SKM-1 (cell line): ENCODE data around the gene PSMD14.
"Not testable (repeated sequence)": the region's sequence is repeated elsewhere in the genome, so short reads cannot be mapped to it uniquely, and the experiment has no call there.

Experiments used
- DNase-seq: peaks from one replicate; lab custom pipeline; 2025; ENCODE audit not compliant: unreplicated experiment; lab: John Stamatoyannopoulos, UW

The PSMD14 gene

DNA sequence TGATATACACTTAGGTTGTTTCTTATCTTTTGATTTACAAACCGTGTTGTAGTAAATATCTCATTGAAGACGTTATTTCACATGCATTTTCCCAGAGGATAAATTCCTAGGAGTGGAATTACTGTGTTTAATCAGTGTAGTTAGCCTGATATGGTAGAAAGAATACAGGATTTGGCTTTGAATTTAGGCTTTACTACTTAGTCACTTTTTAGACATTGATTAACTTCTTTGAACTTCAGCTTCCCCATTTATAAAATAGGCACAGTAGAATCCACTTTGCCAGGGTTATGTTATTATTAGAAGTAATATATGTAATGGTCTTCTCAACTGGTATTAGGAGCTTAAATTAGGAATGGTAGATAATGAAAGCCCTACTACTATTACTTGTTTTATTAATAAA lies 27.4 kb downstream of the PSMD14 start:
- no peak for DNase-seq

DNA sequence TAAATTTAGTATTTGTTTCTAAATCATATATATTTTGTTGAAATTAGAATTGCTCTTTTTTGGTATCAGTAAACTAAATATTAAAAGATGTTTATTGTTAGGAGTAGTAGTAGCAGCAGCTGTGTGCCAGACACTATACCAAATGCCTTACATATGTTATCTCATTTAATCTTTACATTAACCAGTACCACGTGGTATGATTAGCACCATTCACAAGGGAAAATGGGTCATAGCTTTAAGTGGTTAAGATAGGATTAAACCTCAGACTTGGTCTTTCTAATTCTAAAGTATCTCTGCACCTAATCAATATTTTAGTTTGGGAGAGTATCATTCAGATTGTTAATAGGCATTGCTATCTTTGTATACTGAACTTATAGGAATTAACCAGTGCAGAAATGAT lies 29.0 kb downstream of the PSMD14 start:
- no peak for DNase-seq

DNA sequence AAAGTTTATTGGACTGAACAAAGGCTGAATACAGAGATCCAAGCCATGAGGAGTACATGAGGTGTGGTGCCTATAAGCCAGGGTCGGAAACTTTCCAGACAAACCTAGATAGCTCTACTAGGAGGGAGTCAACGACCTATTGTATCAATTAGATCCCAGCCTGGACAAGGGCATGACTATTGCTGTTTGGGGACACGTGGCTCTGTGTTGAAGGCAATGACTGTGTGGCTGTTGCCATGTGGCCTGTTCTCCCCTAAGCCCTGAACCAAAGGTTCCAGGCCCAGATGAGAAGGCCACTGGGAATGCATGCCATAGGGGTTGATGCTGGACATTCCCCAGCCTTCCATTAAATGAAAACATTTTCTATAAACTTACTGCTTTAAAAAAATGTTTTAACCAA lies 31.3 kb downstream of the PSMD14 start:
- not testable (repeated sequence) for DNase-seq

DNA sequence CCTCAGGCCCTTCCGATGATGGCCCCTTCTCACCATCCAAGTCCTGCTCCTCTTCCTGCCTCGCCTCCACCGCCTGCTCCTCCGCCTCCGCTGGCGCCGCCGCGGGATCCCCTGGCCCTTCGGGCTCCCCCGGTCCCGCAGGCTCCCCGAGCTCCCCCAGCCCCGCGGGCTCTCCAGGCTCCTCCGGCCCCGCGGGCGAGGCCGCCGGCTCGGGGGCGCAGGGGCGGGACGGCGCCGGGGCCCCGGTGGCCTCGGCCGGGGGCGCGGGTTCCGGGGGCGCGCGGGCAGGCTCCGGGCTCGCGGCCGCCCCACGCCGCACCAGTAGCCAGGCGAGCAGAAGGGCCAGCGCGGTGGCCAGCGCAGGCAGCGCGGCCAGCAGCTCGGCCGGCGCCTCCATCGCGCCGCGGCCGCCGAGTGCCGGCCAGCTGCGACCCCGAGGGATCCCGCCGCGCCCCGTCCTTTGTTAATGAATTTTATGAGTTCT lies 32.7 kb downstream of the PSMD14 start:
- DNase-seq: not testable (repeated sequence)

DNA sequence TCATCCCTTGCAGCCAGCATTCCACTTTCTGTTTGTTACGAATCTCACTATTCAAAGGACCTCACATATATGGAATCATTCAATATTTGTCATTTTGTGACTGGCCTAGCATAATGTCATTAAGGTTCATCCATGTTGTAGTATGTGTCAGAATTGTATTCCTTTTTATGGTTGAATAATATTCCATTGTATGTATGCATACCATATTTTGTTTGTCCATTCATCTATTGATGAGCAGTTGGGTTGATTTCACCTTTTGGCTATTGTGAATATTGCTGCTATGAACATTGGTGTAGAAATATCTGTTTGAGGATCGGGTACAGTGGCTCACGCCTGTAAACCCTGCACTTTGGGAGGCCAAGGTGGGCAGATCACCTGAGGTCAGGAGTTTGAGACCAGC lies 35.0 kb downstream of the PSMD14 start:
- no peak for DNase-seq

DNA sequence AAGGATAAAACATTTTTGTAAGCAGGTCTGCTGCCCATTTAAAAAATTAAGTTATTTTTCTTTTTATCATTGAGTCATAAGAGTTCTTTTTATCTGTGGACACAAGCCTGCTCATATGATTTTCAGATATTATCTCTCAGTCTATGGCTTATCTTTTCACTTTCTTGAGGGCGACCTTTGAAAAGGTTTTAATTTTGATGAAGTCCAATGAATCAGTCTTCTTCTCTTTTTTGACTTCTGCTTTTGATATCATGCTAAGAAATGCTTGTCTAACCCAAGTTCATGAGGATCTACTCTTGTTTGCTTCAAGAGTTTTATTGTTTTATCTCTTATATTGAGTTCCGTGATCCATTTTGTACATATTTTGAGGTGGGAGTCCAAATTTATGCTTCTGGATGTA lies 36.5 kb downstream of the PSMD14 start:
- no peak for DNase-seq

DNA sequence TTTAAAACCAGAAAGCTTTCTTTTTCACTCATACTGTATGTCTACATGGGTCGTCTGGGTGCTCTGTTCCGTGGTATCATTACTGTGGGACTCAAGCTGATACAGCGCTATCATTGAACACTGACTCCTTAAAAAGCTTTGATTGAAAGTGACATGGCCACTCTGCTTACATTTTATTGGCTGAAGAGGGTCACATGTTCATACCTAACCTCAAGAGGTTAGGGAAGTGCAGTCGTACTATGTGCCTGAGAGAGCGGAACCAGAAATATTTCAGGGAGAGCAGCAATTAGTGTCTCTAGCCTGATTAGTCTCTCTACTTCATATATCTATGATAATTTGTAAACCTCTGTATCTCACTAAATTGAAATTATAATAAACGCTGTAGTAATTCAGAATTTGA lies 43.5 kb downstream of the PSMD14 start:
- no peak for DNase-seq

DNA sequence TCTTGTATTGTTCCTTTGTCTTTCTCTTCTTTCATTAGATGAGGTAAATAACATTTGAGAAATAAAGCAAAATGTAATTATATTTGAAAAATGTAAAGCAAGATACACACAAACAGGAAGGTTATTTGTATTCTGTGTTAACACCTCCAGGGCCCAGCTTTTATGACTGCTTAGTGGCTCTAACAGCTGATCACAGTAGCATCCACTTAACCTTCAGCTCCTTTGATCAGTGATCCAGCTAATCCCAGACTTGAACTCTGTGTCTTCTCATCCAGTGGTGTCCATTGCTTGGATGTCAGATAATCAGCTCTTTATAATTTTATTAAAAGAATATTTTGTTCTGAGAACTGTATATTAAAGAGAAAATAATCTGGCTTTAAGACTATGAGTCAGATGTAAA lies 44.5 kb downstream of the PSMD14 start:
- no peak for DNase-seq

DNA sequence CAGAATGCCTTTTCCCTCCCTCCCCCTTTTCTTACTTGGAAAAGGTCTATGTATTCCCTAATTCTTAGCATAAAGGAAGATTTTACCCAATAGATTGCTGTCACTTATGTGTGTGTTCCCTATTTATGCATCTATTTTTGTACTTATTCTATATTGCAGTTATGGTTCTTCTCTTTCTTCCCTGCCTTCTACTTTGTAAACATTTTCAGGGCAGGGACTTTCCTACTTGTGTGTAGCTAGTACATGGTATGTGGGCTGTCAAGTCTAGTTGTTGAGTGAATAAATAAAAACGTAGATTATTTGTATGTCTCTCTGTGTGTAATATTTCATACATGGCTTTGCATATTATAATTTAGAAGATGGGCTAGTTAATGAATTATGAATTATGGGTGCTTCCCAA lies 45.3 kb downstream of the PSMD14 start:
- DNase-seq: no peak

DNA sequence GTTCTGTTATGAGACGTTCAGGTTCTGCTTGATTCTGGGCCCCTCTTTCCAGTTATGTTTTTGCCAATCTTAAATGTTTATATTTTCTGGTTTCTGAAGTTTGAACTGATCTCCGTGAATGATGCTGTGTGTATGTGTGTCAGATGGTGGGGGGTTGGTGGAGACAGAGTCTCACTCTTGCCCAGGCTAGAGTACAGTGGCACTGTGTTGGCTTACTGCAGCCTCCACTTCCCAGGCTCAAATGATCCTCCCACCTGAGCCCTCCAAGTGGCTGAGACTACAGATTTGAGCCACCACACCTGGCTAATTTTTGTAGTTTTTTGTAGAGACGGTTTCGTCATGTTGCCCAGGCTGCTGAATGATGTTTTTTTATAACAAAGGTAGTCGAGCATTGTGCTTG lies 45.9 kb downstream of the PSMD14 start:
- no peak for DNase-seq

DNA sequence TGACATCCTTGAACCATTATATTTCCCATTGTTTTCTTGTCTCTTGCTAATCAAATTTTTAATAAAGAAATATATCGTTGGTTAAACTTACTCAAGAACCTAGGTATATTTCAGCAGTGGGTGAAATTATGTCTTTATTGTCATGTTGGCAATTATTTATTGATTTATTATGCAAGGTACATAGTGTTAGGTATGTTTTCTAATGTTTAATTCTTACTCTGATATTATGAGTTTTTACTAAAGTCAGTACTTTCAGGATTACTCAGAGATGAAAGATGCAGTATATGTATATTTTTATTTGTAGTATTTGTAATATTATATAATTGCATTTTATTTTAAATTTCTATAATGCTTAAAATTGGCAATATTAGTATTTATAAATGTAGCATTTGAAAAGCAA lies 46.9 kb downstream of the PSMD14 start:
- no peak for DNase-seq

DNA sequence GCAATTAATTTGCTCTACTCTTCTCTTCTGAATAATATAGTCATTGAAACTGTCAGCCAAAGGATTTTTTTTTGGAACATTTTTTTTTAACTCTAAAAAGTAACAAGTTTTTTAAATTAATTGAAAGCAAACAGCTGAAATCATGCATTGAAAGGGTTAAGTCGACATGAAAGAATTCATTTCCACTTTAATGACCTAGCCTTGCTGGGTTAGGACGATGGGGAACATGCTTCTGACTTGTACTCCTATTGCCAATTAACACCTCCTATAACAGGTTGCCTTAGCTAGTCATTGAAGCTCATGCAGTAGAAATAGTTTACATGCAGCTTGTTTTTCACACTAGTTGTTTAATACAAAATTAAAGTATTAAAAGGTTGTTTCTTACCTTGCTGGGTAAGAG lies 47.8 kb downstream of the PSMD14 start:
- DNase-seq: no peak

DNA sequence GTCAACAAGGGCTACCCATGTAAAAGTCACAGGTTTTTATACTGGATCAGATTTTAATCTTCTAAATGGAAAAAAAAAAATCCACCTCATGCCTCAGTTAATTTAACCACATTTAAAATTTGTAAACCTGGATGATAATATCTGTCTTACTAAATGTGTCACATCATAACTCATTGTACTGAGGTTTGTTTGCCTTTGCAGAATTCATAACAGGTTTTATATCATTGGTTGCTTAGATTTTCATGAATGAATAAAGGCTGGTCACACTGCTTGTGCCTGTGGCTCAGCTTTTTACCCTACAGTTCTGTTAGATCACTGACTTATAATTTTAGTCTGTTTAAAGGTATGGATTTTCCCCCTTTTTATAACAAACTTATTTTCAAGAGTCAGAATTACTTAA lies 48.9 kb downstream of the PSMD14 start:
- DNase-seq: no peak

DNA sequence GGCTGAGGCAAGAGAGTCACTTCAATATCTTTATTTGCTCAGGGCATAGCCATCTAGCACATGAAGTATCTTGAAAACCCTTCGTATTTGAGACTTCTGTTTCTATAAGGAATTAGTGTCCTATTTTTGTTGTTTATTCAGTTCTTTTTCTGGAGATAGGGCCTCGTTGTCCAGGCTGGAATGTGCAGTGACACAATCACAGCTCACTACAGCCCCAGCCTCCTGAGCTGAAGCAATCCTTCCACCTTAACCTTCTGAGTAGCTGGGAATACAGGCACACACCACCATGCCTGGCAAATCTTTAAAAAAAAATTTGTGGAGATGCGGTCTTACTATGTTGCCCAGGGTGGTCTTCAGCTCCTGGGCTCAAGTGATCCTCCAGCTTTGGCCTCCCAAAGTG lies 50.6 kb downstream of the PSMD14 start:
- DNase-seq: no peak

DNA sequence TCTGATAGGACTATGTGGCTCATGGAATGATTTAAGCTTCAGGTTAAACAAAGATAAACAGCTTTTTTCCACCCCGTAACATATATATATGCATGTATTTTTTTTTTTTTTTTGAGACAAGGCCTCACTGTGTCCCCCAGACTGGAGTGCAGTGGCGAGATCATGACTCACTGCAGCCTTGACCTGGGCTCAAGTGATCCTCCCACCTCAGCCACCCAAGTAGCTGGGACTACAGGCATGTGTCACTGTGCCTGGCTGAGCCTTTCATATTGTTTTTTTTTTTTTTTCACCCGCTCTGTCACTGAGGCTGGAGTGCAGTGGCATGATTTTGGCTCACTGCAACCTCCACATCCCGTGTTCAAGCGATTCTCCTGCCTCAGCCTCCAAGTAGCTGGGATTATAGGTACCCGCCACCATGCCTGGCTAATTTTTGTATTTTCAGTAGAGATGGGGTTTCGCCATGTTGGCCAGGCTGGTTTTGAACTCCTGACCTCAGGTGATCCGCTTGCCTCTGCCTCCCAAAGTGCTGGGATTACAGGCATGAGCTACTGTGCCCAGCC lies 52.0 kb downstream of the PSMD14 start:
- not testable (repeated sequence) for DNase-seq

DNA sequence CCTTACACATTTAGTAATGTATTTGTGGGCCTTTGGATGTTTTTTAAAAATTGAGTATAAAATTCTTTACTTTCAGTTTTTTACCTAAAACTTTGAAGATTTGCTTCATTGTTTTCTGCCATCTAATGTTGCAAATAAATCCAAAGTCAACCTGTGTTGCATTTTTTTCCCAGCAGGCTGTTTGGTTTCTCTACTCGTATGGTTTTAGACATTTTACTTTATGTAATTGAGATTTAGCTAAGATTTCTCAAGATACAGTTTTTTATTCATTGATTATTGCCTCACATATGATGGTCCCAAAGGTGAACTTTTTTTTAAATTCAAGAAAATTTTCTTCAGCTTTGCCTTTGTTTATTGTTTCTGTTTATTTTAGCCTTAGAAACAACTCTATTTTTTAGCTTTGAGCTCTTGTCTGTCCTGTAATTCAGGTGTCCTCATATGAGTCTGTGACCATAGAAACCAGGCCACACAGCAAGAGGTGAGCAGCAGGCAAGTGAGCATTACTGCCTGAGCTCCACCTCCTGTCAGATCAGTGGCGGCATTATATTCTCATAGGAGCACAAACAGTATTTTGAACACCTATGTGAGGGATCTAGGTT lies 54.4 kb downstream of the PSMD14 start:
- no peak for DNase-seq

DNA sequence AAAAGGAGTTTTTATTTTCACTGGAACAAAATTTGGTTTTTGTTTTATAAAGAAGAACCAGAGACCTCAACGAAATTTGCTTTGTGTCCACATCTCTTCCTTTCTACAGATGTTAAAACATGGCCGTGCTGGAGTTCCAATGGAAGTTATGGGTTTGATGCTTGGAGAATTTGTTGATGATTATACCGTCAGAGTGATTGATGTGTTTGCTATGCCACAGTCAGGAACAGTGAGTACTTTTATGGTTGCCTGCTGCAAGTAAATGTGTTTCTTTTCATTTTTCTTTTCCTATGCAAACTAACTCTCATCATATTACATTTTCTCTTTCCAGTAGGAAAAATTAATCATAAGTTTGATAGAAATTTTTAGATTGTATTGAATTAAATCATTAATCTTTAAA lies 59.5 kb downstream of the PSMD14 start:
- no peak for DNase-seq

DNA sequence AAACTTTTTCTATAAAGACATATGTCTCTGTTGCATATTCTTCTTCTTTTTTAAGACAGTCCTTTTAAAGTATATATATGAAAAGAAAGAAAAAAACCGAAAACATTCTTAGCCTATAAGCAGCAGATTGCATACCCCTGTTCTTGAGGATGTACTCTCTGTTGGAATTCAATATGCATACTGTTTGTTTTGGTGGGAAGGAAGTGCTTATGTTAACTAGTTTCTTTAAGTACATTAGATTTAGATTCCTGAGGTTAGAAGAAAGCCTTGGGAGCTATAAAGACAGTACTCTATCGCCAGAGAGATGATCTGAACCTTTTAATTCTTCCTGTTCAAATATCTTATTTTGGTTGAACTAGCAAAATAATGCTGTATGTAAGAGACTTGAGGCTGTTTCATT lies 61.1 kb downstream of the PSMD14 start:
- DNase-seq: no peak

DNA sequence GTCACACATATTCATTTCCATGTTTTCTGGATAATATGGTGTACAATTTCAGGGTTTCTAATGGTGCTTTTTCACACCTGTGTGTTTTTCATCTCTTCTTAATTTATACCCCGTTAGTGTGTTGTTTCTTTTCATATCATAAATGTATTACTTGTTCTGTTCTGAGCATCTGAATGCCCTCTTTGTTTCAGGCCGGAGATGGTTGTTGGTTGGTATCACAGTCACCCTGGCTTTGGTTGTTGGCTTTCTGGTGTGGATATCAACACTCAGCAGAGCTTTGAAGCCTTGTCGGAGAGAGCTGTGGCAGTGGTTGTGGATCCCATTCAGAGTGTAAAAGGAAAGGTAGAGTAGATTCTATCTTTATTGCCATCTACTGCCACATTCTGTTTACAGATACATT lies 62.8 kb downstream of the PSMD14 start:
- DNase-seq: no peak

DNA sequence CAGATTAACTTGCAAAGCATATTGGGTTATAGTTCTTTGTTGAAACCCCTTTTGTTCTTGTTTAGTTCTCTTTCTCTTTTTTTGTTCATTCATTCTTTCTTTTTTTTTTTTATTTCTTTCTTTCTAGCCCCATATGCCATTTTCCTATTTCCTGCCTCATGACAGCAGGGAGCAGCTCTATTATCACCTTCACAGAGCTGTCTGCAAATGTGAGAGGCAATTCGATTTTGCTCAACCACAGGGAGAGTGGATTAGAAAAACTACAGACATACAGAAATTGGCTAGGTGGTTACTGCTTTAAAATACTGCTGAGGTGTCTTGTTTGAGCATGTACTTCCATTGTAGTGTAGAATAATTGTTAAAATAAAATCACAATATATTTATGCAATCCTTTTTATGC lies 63.6 kb downstream of the PSMD14 start:
- DNase-seq: no peak

DNA sequence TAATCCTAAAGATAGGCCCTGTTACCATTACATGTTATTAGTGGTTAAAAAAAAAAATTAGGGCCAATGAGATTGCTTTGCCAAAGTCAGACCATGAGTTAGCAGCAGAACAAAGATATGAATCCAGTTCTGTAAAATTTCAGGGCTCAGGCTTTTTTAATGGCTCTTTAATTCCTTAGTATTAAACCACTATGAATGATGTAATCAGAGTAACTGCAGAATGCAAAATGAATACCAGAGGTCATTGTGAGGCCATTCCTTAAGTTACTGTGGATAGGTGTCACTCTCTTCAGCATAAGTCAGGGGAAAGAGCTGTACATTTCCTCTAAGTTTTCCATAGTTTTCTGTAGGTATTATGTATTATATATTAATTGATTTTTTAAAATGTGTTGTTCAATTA lies 65.7 kb downstream of the PSMD14 start:
- no peak for DNase-seq

DNA sequence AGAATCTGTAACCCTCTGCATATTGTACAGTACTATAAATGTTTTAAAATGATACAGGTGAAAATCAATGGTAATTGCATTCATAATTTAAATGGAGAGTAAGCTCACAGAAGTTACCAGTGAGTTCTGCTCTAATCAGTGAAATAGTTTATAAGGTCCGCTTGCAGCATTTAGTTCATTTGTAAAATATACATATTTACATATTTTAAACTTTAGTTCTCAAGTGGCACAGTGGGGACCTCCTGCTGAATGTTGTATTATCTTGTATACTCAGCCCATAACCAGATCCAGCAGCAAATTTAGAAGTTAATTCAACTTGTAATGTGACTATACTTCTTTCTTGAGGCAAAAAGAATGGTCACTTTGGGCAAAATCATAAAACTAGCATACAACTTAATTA lies 66.2 kb downstream of the PSMD14 start:
- DNase-seq: no peak

DNA sequence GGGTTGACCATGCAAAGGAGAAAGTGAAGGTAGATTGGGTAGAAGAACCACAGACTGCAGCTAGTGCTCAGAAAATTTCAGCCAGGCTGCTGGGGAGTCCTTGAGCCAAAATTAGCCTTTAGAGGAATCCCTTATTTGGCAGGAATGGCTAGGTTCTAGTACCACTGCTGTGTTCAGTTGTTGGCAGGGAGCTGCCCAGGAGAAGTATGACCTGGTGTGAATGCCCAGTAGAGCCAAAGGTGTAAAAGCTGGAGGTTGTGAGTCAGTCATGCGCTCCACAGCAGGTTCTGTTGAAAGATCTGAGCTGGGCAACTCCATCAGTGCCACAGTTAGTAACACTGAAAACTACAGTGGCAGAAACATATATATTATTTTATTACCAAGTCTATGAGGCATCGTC lies 71.5 kb downstream of the PSMD14 start:
- no peak for DNase-seq
